Mesodermal cell (in vitro differentiated cells): ENCODE measurements around the gene PCDHGB1. TPM values are rescaled to one million over a fixed set of nuclear protein-coding genes. Genes with fewer than 3 reads are reported as not detected.
A peak's percentile ranks its signal among the peaks of the same experiment; 100 is the strongest.
"Not testable (repeated sequence)": the region's sequence is repeated elsewhere in the genome, so short reads cannot be mapped to it uniquely, and the experiment has no call there.

ENCODE experiments used
- H3K27ac ChIP-seq: 2 replicates; pipeline ENCODE4 v1.7.0; 2013; ENCODE audit warnings: mild to moderate bottlenecking, low read depth, low read length, moderate library complexity; ENCODE audit not compliant: severe bottlenecking
- H3K36me3 ChIP-seq: 2 replicates; pipeline ENCODE4 v1.7.1; 2013; ENCODE audit warnings: mild to moderate bottlenecking, low read length, moderate library complexity; ENCODE audit not compliant: control insufficient read depth, insufficient read depth
- H3K4me1 ChIP-seq: one replicate; pipeline ENCODE4 v1.7.1; 2013; ENCODE audit warnings: mild to moderate bottlenecking, low read length; ENCODE audit not compliant: insufficient read depth, control insufficient read depth, poor library complexity, severe bottlenecking
- H3K4me3 ChIP-seq: 2 replicates; pipeline ENCODE4 v1.7.0; 2013; ENCODE audit warnings: low read length, control low read depth, mild to moderate bottlenecking; ENCODE audit not compliant: insufficient read depth, poor library complexity, severe bottlenecking; ENCODE audit errors: extremely low read depth
- H3K9me3 ChIP-seq: 2 replicates; pipeline ENCODE4 v1.7.1; 2013; ENCODE audit warnings: mild to moderate bottlenecking, low read length, moderate library complexity; ENCODE audit not compliant: control insufficient read depth
- WGBS, 2 experiments: methylation state at CpG; one replicate each; pipeline ENCODE4 v1.1.5; 2013; ENCODE audit warnings: missing lambda C conversion rate in 2 of 2; ENCODE audit not compliant: insufficient coverage in 2 of 2; 5-methylcytosine and 5-hydroxymethylcytosine counted together
- polyA plus RNA-seq, 2 experiments: library from polyadenylated mRNA; stranded (reverse); fragments of 50-300 nt; gene quantifications; one replicate each; pipeline ENCODE4 v1.2.3, GENCODE V29; 2013

Gene PCDHGB1
- 0.81 TPM for polyA plus RNA-seq (2013, experiment 1 of 2)
- 0.61 TPM for polyA plus RNA-seq (2013, experiment 2 of 2)

DNA sequence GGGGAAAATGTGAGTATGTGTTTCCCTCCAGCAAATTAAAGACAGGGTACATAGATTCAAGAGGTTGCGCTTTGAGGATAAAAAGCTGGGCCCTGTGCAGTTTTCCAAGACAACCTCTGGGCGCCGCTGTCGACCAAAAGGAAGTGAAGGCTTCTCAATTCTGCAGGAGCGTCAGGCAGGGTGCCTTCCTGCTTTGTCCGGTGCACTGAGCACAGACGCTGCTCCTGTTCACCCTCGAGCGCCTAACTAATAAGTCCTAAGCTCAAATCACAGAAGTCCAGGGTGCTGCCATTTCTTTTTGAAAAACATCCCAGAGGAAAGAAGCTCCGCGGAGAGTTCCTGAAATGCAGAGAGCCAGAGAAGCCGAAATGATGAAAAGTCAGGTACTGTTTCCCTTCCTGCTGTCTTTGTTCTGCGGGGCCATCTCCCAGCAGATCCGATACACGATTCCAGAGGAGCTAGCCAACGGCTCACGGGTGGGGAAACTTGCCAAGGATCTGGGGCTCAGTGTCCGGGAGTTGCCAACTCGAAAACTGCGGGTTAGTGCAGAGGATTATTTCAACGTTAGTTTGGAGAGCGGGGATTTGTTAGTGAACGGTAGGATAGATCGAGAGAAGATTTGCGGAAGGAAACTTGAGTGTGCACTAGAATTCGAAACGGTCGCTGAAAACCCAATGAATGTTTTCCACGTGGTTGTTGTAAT, at the start of gene PCDHGB1:
Gene PCDHGB1, plus strand, starts transcription at position 183 of the 703 bp plus-strand sequence. Its CDS starts 162 bp downstream, at position 345.
- no peak within 1 kb of the TSS for H3K4me3 ChIP-seq

GRCh38 chr5:141303756-141304155, 46.1 kb upstream of the PCDHGB1 start, which contains the start of gene SLC25A2:
TSS of gene SLC25A2 (minus strand) at chr5:141304049. CDS start at chr5:141303865, 184 bp downstream.
- Histone ChIP-seq H3K36me3 (no peaks in the 10 kb centered on the region), H3K4me3 (no peak within 1 kb of the TSS), H3K9me3 (peaks cover 14% of the 10 kb centered on the region), H3K27ac (no peak within 1 kb of the TSS), H3K4me1 (no peaks in the 10 kb centered on the region)
- 97% methylated on average over 23 to 30 of the region's 36 CpGs for WGBS, 2 experiments

More for the DNA sequence above, at the start of gene PCDHGB1:
- WGBS, 2 experiments = 78 to 80% methylated on average over 25 to 27 of the region's 29 CpGs
- peaks cover 34% of the 10 kb centered on the region for H3K9me3 ChIP-seq
- H3K4me1 ChIP-seq = no peaks in the 10 kb centered on the region
- no peaks in the 10 kb centered on the region for H3K36me3 ChIP-seq
- H3K27ac ChIP-seq = no peak within 1 kb of the TSS

GRCh38 chr5:141306630-141307029, 43.3 kb upstream of the PCDHGB1 start:
- H3K4me3 ChIP-seq = no peak overlapping the region
- H3K36me3 ChIP-seq = no peaks in the 10 kb centered on the region
- H3K9me3 ChIP-seq = peaks cover 14% of the 10 kb centered on the region
- H3K27ac ChIP-seq = no peak overlapping the region
- no CpG with 5 or more reads among the region's 1 CpG for WGBS, 2 experiments
- no peaks in the 10 kb centered on the region for H3K4me1 ChIP-seq

- Histone ChIP-seq H3K4me3 (no peak overlapping the region), H3K4me1 (no peaks in the 10 kb centered on the region), H3K27ac (no peak overlapping the region), H3K9me3 (peaks cover 23% of the 10 kb centered on the region), H3K36me3 (peaks cover 45% of the 10 kb centered on the region)
Measured at GRCh38 chr5:141313711-141314110, 36.2 kb upstream of the PCDHGB1 start.

GRCh38 chr5:141316963-141317362, 32.9 kb upstream of the PCDHGB1 start:
- peaks cover 57% of the 10 kb centered on the region for H3K36me3 ChIP-seq
- H3K27ac ChIP-seq, H3K4me3 ChIP-seq, H3K4me1 ChIP-seq: not testable (repeated sequence)
- peaks cover 42% of the 10 kb centered on the region for H3K9me3 ChIP-seq
- WGBS, 2 experiments = 93 to 100% methylated on average over 2 of the region's 4 CpGs

DNA sequence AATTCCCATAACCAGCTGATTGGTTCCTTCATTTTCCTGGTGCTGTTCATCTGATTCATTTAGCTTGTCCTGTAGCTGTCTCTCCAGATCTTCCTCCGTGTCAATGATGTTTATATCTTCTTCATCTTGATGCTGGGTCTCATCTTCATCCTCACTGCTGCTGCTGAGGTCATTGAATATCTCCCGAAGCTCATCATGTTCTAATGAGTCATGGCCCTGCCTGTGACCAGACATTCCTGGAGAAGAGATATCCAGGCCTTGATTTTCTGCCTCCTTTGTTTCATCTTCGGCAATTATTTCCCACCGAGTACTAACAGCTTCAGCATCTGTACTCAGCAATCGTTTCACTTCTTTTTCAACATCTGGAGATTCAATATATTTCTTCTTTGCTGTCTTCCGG, 30.7 kb upstream of the PCDHGB1 start:
- Histone ChIP-seq H3K4me3 (peak overlapping the region; percentile 69), H3K27ac (no peak overlapping the region), H3K4me1 (no peaks in the 10 kb centered on the region), H3K36me3 (peaks cover 48% of the 10 kb centered on the region), H3K9me3 (peaks cover 47% of the 10 kb centered on the region)
- WGBS, 2 experiments = 93 to 95% methylated on average over 6 of the region's 6 CpGs

DNA sequence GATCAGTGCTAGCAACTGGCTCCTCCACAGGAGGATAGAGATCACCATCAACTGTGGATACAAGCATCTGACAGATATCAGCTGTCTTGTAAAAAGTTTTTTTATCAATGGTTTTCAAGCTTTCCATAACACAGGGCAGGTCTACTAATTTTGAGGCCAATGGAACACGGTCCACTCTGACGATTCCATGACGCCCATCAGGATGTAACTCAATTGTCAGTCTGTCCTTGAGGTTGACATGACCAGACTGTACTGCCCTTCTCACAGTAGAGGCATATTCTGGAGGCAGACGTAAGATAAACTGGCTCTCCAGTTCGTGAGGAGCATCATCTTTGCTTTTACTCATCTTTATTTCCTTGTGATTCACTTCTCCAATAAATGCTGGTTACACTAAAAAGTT, 30.2 kb upstream of the PCDHGB1 start:
- Histone ChIP-seq H3K27ac (peak overlapping the region; percentile 11), H3K4me3 (peak overlapping the region; percentile 69), H3K36me3 (peaks cover 46% of the 10 kb centered on the region), H3K9me3 (peaks cover 44% of the 10 kb centered on the region), H3K4me1 (no peaks in the 10 kb centered on the region)
- WGBS, 2 experiments = 80 to 90% methylated on average over 4 to 5 of the region's 5 CpGs

DNA sequence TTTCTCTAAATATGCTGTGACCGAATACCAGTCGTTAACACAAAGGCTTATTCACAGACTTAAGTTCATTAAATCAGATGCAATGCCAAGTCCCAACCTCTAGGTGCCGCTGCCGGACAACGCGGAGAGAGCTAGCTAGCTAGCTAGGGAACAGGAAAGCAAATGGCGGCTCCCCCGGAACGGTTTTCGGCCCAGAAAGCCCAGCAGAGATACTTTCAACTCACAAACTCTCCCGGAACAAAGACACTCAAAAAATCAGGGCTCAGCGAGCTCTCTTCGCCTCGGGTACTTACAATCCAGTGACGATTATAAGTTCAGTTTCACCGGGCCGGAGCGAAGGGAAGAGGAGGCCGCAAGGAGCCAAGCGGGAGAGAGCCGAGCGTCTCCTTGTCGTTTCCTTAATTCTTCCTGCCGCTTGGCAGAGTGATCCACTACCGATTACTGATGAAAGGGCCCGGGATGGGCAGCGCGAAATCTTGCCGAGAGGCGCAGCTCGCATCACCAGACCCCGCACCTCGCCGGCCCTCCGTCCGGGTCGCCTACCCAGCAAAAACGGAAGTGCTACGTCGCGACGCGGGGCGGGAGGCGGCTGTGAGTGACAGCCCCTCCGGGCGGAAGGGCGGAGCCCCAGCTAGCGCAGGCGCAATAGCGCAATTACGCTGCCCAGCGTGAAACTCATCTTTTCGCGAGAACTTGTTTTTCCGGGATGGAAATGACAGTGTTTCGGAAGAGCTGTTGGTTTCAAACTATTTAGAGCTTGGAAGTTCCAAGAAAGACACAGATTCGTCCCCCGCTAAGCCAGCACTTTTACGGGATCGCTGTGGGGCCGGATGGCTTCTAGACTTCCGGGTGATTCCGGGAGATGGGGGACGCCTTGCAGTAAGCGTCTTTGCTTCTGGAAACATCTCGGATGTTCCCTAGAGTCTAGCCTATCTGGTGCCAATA, 29.4 kb upstream of the PCDHGB1 start, which contains the start of gene TAF7:
Gene TAF7, minus strand, starts transcription at position 560 of the 945 bp plus-strand sequence. CDS start 740 bp downstream, outside the sequence.
- H3K27ac ChIP-seq = peak within 1 kb of the TSS; percentile 98
- 2 to 5% methylated on average over 56 to 64 of the region's 67 CpGs for WGBS, 2 experiments
- no peaks in the 10 kb centered on the region for H3K4me1 ChIP-seq
- peaks cover 43% of the 10 kb centered on the region for H3K36me3 ChIP-seq
- H3K4me3 ChIP-seq = peak within 1 kb of the TSS; percentile 69
- H3K9me3 ChIP-seq = peaks cover 36% of the 10 kb centered on the region

DNA sequence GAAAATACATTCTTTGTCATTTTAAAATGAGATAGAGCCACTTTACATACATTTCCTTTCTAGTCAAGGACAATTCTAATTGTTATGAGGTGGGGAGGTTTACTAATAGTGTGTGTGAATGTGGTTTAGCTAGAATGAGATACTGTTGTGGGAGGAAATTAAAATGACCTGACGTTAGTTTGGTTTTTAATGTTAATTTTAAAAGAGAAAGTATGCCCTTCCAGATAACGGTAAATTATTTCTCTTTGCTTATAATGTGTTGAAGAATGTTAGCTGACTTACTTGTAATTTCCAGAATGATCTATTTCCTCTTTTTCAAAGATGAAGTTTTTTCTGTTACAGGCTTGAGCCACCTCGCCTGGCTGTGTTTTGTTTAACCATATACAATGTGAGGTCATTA, 27.6 kb upstream of the PCDHGB1 start:
- H3K9me3 ChIP-seq = peaks cover 34% of the 10 kb centered on the region
- peaks cover 26% of the 10 kb centered on the region for H3K36me3 ChIP-seq
- no peak overlapping the region for H3K4me3 ChIP-seq
- 78 to 100% methylated on average over 1 of the region's 3 CpGs for whole genome bisulfite sequencing, 2 experiments
- H3K27ac ChIP-seq = no peak overlapping the region
- no peaks in the 10 kb centered on the region for H3K4me1 ChIP-seq

GRCh38 chr5:141326088-141326854, 23.6 kb upstream of the PCDHGB1 start:
- Histone ChIP-seq H3K36me3 (no peaks in the 10 kb centered on the region), H3K27ac (no peak overlapping the region), H3K4me3 (no peak overlapping the region), H3K9me3 (peaks cover 20% of the 10 kb centered on the region), H3K4me1 (no peaks in the 10 kb centered on the region)
- 75 to 77% methylated on average over 23 of the region's 27 CpGs for WGBS, 2 experiments
